Stomach (tissue), 4 donors: ENCODE measurements around the gene RARG.

ENCODE experiments used
- EP300 ChIP-seq: sonication (generic); formaldehyde crosslinking; IDR thresholded peaks from one replicate; pipeline ENCODE4 v1.6.1; 2017; ENCODE audit warnings: antibody characterized with exemption
- POLR2A ChIP-seq, 4 donors: fragments of 450-650 bp; IDR thresholded peaks; one replicate each; pipeline ENCODE4 v1.6.1; 2016; ENCODE audit warnings: antibody characterized with exemption in 4 of 4, control low read depth in 2 of 4, mild to moderate bottlenecking in 1 of 4, moderate library complexity in 1 of 4
- POLR2AphosphoS5 ChIP-seq, 3 donors: sonication (generic); formaldehyde crosslinking; IDR thresholded peaks; one replicate each; pipeline ENCODE4 v1.6.1; 2016; ENCODE audit warnings: antibody characterized with exemption in 3 of 3
- TF ChIP-seq, protein P1 (sequence below), 7 experiments: fragments of 450-650 bp in 4 of 7; fragments of 200-600 bp in 3 of 7; sonication (generic) in 3 of 7; IDR thresholded peaks; one replicate each; pipeline ENCODE4 v1.5.1; 2016 to 2019; ENCODE audit warnings: antibody characterized with exemption in 7 of 7, control low read depth in 2 of 7, mild to moderate bottlenecking in 1 of 7

DNA sequence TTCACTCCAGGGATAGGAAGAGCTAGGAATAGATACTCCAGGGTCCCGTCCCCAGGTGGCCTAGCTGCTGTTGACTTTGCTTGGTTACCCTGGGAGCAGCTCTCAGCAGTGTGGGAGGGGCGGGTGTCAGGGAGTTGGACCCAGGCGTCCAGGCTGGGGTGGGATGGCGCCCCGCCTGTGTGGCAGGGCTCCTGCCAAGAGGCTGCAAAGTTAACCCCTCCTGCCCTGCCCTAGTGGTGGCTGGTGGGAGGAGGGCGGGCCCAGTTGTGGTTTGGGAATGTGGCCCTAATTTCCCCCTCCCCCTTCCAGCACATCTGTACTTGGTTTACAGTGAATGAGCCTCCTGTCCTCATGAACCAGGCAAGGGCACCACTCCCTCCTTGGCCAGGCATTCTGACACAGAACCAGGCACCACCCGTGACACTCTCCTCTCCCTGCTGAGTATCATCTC is 1.7 kb upstream of the RARG start:
- TF ChIP-seq, protein P1, sequence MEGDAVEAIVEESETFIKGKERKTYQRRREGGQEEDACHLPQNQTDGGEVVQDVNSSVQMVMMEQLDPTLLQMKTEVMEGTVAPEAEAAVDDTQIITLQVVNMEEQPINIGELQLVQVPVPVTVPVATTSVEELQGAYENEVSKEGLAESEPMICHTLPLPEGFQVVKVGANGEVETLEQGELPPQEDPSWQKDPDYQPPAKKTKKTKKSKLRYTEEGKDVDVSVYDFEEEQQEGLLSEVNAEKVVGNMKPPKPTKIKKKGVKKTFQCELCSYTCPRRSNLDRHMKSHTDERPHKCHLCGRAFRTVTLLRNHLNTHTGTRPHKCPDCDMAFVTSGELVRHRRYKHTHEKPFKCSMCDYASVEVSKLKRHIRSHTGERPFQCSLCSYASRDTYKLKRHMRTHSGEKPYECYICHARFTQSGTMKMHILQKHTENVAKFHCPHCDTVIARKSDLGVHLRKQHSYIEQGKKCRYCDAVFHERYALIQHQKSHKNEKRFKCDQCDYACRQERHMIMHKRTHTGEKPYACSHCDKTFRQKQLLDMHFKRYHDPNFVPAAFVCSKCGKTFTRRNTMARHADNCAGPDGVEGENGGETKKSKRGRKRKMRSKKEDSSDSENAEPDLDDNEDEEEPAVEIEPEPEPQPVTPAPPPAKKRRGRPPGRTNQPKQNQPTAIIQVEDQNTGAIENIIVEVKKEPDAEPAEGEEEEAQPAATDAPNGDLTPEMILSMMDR (IDR thresholded peaks at IDR 0.05), result no peak
- TF ChIP-seq EP300 (no peak), POLR2A (IDR thresholded peaks at IDR 0.05) (no peak), POLR2AphosphoS5 (IDR thresholded peaks at IDR 0.05) (no peak)
